ENCODE data around the gene SVEP1.

Gene SVEP1

GRCh38 chr9:110555551-110556331, 23.8 kb downstream of the SVEP1 start:
- H3K27ac ChIP-seq: no peak overlapping the region
- TF ChIP-seq, protein P1, sequence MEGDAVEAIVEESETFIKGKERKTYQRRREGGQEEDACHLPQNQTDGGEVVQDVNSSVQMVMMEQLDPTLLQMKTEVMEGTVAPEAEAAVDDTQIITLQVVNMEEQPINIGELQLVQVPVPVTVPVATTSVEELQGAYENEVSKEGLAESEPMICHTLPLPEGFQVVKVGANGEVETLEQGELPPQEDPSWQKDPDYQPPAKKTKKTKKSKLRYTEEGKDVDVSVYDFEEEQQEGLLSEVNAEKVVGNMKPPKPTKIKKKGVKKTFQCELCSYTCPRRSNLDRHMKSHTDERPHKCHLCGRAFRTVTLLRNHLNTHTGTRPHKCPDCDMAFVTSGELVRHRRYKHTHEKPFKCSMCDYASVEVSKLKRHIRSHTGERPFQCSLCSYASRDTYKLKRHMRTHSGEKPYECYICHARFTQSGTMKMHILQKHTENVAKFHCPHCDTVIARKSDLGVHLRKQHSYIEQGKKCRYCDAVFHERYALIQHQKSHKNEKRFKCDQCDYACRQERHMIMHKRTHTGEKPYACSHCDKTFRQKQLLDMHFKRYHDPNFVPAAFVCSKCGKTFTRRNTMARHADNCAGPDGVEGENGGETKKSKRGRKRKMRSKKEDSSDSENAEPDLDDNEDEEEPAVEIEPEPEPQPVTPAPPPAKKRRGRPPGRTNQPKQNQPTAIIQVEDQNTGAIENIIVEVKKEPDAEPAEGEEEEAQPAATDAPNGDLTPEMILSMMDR (conservative IDR thresholded peaks at IDR 0.05): no peak

GRCh38 chr9:110546411-110546871, 33.1 kb downstream of the SVEP1 start:
- TF ChIP-seq, protein P1 (conservative IDR thresholded peaks at IDR 0.05): no peak
- H3K27ac ChIP-seq: no peak overlapping the region

DNA sequence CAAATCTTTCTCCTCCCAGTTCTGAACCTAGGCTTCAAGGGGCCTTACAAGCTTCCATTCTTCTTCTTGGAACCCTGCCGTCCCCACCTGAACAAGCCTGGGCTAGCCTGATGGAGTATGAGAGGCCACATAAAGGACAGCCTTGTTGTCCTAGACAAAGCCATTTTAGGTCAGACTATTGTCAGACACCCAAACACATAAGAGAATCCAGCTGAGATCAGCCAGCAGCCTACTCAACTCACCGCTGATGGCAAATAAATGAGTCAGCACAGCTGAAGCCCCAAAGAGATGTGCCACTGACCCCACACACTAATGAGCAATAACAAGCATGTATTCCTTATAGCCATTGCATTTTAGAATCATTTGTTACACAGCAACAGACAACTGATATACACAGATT, 33.8 kb downstream of the SVEP1 start:
- no peak overlapping the region for H3K27ac ChIP-seq
- TF ChIP-seq, protein P1 (conservative IDR thresholded peaks at IDR 0.05): no peak

DNA sequence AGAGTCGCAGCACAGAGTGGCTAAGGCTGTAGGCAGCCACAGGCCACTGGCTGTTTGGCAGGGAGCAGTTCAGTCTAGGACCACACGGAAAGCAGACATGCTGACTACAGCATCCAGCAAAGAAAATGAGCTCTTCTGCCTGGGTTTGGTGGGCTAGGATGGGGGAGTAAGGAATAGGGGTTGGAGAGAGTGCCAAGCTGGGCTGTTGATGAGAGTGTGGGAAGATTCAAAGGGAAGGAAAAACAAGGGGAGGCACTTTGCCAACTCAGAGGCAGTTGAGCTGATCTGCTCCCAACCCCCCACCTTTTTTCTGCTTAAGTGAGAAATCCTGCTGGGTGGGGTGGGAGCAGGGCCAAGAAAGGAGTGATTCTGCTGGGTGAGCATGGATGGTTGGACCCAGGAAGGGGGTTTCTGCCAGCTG, 35.9 kb downstream of the SVEP1 start:
- TF ChIP-seq, protein P1 (conservative IDR thresholded peaks at IDR 0.05): no peak

DNA sequence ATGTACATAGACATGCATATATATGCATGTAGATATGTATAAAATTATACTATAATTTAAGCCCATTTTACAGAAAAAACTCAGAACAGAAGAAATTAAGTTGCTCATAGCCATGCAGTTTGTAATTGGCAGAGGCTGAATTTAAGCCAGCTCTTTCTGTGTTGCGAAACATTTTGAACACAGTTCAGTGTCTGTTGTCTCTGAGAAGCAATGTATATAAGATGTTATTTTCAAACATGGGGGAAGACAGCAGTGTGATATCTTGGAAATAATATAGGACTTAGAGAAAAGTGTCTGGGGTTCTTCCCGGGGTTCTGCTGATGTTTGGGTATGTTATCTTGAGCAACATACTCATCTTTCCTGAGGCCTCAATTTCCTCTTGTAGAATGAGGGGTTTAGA, 37.6 kb downstream of the SVEP1 start:
- TF ChIP-seq, protein P1 (conservative IDR thresholded peaks at IDR 0.05): no peak
- no peak overlapping the region for H3K27ac ChIP-seq

More for the DNA sequence above, 35.9 kb downstream of the SVEP1 start:
- no peak overlapping the region for H3K27ac ChIP-seq

GRCh38 chr9:110538647-110539041, 40.9 kb downstream of the SVEP1 start:
- TF ChIP-seq, protein P1 (conservative IDR thresholded peaks at IDR 0.05): no peak
- H3K27ac ChIP-seq: no peak overlapping the region

DNA sequence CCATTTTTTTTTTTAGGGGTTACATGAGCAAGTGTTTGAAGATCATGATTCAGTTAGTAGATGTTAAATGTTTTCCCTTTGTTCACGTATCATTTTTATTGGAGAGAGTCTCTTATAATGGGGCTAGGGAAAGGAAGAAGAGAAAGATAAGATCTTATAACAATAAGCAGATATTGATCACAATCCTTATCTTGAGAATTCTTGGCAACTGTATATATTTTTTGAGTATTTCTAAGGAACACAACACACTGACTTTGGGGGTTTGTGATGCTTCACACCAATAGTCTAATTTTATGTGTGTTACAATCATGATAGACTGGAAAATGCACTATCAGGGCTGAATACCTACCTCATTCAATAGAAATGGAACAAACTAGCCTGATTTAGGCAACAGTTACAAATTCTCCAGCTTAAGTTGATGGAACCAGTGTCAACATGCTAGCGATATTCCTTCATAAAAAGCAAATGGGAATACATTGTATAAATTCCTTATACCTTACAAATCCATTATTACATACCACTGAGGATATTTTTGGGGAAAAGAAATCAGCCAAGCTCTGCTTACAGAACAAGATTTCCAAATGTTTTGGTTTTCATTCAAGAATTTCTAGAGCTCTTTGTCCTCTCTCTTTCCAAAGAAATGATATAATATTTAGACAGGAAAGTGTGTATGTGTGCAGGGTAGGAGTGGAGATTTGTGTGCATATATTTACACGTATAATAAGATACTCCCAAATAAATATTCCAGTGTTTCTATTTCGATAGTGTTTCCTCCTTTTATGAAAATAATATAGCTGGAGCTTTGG, 41.5 kb downstream of the SVEP1 start:
- 0 out of 2 replicates have a peak overlapping the region, but pooled peaks have one; percentile 0 for H3K27ac ChIP-seq
- TF ChIP-seq, protein P1 (conservative IDR thresholded peaks at IDR 0.05): no peak
